DMS79 treated with DMSO at 0.1 percent for 48 hours (cell line): Measurements from ENCODE around the gene ACSL1.
"Not testable (repeated sequence)": the region's sequence is repeated elsewhere in the genome, so short reads cannot be mapped to it uniquely, and the experiment has no call there.

ENCODE experiments used
- DNase-seq: peaks from one replicate; lab custom pipeline; 2025; lab: John Stamatoyannopoulos, UW

Gene ACSL1

DNA sequence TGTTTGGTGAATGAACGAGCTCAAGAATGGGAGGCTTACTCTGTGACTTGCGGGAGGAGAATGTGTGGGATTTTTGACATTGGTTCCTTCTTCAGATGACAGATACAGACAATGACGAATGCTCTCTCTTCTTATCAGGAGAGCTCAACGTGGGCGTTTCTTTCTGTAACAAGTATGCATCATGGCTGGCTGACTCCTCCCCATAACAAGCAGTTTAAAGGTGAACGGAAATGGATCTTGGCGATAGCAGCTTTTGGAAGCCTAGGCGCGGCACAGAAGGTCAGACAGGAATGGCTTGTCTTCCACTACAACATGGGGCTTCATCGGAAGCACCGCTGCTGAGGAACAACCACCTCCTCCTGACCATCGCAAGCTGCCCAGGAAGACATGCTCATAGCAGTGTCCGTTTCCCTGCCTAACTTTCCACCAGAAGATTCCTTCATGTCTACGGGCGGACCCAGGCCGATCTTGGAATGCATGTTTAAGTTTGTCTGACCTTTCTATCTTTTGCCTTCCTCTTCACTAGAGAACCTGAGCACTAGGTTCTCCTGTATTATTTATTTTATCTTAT is 18.3 kb upstream of the ACSL1 start:
- DNase-seq, result no peak

GRCh38 chr4:184839075-184839399 is 13.3 kb upstream of the ACSL1 start:
- not testable (repeated sequence) for DNase-seq

- DNase-seq, result no peak
Measured at GRCh38 chr4:184838249-184839074, 12.7 kb upstream of the ACSL1 start.

- DNase-seq, result no peak
Measured at GRCh38 chr4:184836613-184837012, 10.8 kb upstream of the ACSL1 start.

DNA sequence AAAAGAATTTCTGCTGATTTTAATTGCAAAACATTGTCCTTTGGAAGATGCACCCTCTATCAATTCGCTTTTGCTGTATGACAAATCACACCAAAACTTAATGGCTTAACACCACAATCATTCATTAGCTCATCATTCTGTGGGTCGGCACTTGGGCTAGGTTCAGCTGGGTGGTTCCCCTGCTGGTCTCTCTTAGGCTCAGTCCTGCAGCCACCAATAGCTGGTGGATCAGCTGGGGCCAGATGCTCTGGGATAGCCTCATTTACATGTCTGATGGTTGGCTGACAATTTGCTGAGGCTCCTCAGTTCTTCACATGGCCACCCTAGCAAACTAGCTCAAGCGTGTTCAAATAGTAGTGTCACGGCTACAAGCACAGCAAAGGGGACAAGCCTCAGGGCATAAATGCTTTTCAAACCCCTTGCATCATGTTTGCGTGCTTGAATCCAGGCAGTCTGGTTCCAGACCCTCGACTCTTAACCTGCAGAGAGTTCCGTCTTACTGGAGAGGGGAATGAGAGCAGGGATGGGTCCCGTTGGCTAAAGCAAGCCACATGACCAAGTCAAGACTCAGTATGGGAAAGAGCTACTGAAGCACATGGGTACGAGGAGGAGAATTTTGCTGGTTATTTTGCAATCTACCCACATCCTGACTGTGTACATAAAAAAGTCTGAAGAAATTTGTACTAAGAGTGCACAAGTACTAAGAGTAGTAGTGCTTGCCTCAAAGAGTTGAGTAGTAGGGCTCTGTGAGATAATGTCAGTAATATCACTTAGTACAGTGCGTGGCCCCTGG is 7.5 kb upstream of the ACSL1 start:
- DNase-seq, result no peak

DNA sequence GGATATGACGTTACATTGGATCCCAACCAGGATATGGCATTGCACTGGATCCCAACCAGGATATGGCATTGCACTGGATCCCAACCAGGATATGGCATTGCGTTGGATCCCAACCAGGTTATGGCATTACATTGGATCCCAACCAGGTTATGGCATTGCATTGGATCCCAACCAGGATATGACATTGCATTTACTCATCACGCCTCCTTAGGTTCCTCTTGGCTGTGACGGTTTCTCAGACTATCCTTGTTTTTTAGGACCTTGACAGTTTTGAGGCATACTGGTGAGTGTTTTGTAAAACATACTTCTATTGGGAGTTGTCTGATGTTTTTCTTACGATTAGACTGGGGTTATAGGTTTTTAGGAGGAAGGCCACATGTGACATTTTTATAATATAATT is 5.4 kb upstream of the ACSL1 start:
- DNase-seq, result no peak

DNA sequence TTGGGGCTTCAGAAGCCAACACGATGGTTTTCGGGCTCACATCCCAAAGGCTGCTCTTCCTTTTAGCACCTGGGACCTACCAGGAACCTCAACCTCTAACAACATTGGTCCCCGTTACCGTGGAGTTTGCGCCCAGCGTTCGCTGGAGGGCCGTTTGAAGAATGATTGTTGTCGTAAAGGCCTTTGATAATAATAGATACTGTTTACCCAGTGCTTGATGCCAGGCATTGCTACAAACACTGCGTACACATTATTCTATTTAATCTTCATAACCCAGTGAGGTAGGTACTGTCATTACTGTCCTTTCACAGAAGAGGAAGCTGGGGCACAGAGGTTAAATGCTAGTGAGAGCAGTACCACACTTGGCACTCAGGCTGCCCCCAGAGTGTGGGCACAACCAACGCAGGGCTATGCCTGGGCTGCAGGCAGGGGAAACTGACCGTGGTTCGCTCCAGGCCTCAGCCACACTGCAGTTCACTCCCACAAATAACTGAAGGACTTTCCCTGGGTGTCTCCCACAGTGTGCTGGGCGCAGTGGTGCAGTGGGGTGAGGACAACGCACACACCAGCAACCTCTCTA is 1.0 kb upstream of the ACSL1 start:
- no peak for DNase-seq

DNA sequence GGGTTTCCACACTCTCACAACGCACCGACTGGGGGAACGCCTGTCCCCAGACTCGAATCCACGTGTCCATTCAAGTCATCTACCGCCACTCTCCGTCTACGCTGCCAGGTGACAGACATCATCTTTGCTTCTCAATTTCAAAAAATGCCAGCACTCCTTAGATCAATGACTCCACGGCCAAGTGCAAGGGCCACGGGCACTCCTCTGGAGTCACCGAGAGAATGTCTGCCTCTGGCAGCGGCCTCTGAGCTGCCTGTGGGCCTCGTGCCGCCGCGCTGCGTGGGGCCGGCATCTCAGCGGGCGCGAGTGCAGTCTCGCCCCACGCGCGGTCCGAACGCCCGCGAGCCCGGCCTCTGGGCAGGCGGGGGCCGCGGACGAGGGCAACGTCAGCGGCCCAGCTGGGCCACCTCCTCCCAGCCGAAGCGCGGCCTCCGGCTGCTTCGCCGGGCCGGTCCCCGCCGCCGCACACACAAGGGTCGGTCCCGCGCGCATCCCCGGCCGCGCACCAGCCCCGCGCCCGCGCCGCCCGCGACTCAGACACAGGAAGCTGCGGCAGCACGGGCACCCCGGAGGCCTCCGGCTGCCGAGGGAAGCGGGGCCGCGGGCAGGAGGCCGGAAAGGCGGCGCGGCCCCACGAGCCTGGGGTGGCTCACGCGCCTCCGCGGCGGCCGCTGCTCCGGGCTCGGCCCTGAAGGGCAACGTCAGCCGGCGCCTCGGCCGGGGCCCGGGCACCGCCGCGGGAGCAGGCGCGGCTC is 450 bp downstream of the ACSL1 start:
- DNase-seq, result no peak

DNA sequence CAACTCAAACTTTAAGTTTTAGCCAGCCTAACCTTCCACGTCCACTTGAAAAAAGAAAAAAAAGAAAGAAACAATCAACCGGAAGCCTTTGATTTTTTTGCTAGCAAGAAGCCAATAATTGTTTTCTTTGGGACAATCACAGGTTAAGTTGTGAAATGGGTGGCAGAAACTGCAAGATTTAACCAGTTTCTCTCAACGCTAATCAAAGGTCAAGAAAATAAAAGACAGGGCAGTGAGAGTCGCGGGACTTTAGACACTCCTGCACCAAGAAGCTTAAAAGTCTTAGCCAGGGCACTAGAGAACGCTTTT is 1.0 kb downstream of the ACSL1 start:
- no peak for DNase-seq

GRCh38 chr4:184824081-184824775 is 1.5 kb downstream of the ACSL1 start:
- DNase-seq, result no peak

DNA sequence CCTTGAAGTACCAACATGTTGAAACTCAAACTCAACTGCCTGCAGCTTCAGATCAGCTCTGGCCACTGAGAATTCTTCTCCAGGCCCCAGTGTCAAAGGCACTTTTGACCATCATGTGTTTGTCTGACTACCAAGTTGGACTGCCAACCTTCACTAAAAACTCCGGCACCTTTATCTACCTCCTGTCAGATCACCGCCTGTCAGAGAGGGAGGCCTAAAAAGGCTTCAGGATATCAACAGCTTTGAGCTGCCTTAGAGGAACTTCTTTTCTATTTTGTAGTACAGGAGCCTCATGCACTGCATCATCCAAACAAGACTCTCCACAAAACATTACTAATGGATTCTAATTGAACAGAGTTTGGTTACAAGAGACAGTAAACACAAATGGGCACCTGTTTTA is 2.8 kb downstream of the ACSL1 start:
- DNase-seq, result no peak

GRCh38 chr4:184822356-184822755 is 3.4 kb downstream of the ACSL1 start:
- no peak for DNase-seq

- DNase-seq, result no peak
Measured at GRCh38 chr4:184821242-184821641, 4.5 kb downstream of the ACSL1 start.

- DNase-seq, result no peak
Measured at GRCh38 chr4:184819786-184820185, 6.0 kb downstream of the ACSL1 start.

DNA sequence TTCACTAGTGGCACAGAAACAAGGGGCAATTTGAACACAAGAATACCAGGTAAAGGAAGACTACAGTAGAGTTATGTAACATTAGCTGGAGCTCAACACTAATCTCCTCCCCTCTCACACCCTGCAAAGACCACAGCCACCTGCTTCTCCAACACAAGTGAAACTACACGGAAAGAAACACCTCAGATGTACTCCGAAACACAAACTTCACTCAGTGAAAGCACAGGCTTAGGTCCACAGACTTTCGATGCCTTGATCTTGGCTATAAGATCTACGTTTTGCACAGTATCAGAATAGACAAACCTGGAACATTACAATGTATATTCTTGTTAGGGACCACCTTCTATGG is 7.6 kb downstream of the ACSL1 start:
- no peak for DNase-seq

GRCh38 chr4:184817494-184818215 is 8.1 kb downstream of the ACSL1 start:
- no peak for DNase-seq

DNA sequence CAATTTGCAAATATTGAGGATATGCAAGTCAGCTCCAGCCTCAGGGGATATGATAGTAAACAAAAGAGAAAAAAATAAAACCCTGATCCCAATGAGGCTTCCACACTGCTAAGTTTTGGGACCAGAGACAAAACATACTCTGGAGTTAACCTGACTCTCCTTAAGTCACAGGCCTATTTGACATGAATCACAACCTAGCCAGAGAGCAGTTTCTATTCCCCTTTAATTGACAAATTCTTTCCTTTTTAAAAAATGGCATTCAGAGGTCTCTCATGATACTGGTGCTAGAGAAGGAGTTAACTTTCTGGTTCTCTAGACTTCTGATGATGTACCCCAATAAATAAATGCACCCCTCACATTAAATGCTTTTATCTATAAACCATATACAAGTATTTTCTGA is 8.8 kb downstream of the ACSL1 start:
- no peak for DNase-seq

- peak; percentile 80 for DNase-seq
Measured at GRCh38 chr4:184815046-184815877, 10.5 kb downstream of the ACSL1 start.

- no peak for DNase-seq
Measured at GRCh38 chr4:184814686-184815045, 11.1 kb downstream of the ACSL1 start.

GRCh38 chr4:184812651-184813181 is 13.1 kb downstream of the ACSL1 start:
- no peak for DNase-seq
